GM06990 (cell line): ENCODE results near the gene TTC7B.

Experiments
- DNase-seq: peaks from one replicate; pipeline ENCODE4 v3.0.0-alpha.2; 2011; ENCODE audit not compliant: insufficient read length; ENCODE audit errors: extremely low read depth
- H3K27me3 ChIP-seq: replicated peaks from 2 replicates; pipeline ENCODE4 v1.6.0; 2011; ENCODE audit warnings: low read length; ENCODE audit not compliant: control insufficient read depth, insufficient read depth
- H3K36me3 ChIP-seq: 2 replicates; pipeline ENCODE4 v1.5.1; 2011; ENCODE audit warnings: low read length; ENCODE audit not compliant: control insufficient read depth, insufficient read depth
- H3K4me3 ChIP-seq: replicated peaks from 2 replicates; pipeline ENCODE4 v1.5.1; 2011; ENCODE audit warnings: low read depth, mild to moderate bottlenecking, control low read depth, low read length
- TF ChIP-seq, protein P1 (sequence below): IDR thresholded peaks from 2 replicates; pipeline ENCODE4 v1.5.1; 2011; ENCODE audit warnings: low read length, control low read depth, mild to moderate bottlenecking, inconsistent platforms; ENCODE audit not compliant: insufficient read depth, poor library complexity, severe bottlenecking

TTC7B gene

DNA sequence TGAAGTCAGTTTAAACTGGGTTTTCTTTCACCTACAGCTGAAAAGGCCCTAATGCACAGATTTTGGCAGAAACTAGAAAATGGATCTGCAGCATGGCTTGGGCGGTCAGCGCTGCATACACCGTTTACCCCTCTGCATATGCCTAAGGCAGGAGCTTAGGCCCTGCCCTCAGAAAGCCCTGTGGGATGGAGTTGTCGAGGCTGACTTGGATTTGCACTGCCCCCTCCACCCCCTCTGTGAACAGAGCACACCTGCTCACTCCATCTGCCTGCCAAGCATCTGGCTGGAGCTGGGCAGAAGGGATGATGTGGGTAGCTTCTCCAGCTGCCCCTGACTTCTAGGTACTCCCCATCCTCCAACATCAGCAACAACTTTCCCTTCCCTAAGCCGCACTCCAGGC lies 41.9 kb downstream of the TTC7B start:
- TF ChIP-seq, protein P1, sequence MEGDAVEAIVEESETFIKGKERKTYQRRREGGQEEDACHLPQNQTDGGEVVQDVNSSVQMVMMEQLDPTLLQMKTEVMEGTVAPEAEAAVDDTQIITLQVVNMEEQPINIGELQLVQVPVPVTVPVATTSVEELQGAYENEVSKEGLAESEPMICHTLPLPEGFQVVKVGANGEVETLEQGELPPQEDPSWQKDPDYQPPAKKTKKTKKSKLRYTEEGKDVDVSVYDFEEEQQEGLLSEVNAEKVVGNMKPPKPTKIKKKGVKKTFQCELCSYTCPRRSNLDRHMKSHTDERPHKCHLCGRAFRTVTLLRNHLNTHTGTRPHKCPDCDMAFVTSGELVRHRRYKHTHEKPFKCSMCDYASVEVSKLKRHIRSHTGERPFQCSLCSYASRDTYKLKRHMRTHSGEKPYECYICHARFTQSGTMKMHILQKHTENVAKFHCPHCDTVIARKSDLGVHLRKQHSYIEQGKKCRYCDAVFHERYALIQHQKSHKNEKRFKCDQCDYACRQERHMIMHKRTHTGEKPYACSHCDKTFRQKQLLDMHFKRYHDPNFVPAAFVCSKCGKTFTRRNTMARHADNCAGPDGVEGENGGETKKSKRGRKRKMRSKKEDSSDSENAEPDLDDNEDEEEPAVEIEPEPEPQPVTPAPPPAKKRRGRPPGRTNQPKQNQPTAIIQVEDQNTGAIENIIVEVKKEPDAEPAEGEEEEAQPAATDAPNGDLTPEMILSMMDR: no peak

DNA sequence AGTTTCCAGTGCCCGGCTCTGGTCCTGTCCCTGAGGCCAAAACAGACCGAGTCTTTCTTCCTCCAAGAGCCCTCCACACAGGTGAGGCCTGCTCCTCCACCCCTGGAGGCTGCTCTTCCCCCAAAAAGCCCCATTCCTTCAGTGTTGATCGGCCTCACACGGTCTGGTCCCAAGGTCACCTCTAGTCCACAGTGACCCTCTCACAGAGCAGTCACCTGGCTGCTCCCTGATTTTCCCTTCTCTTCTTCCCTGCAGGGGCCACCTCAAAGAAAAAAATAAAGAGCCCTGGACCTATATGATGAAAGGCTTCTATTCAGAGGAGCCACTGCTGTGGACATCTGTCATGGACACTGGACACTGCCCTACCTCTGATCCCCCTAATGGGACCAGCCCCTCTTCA lies 42.5 kb downstream of the TTC7B start:
- H3K36me3 ChIP-seq: no peaks in the 10 kb centered on the region
- H3K4me3 ChIP-seq: no peak overlapping the region
- no peaks in the 10 kb centered on the region; the same call in 1 of the 2 replicates for H3K27me3 ChIP-seq
- TF ChIP-seq, protein P1: no peak
- no peak for DNase-seq

More for the DNA sequence above, 41.9 kb downstream of the TTC7B start:
- Histone ChIP-seq H3K4me3 (no peak overlapping the region), H3K27me3 (no peaks in the 10 kb centered on the region; the same call in 1 of the 2 replicates), H3K36me3 (no peaks in the 10 kb centered on the region)
- no peak for DNase-seq

DNA sequence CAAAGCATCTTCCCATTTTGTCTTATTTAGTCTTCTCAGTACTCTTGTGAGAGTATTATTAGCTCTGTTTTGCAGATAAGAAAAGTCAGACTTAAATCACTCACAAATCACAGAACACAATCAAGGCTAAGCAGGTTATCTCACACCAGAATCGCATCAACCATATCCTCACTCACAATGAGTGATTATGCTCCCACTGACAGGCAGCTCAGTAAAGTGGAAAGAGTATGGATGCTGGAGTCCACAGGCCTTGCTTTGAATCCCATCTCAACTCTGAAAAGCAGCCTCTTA lies 43.1 kb downstream of the TTC7B start:
- H3K36me3 ChIP-seq: no peaks in the 10 kb centered on the region
- TF ChIP-seq, protein P1: no peak
- DNase-seq: no peak
- H3K27me3 ChIP-seq: no peaks in the 10 kb centered on the region; the same call in 1 of the 2 replicates
- H3K4me3 ChIP-seq: no peak overlapping the region

GRCh38 chr14:90767899-90768298 lies 48.3 kb downstream of the TTC7B start:
- DNase-seq: no peak
- H3K36me3 ChIP-seq: no peaks in the 10 kb centered on the region
- no peaks in the 10 kb centered on the region; the same call in 1 of the 2 replicates for H3K27me3 ChIP-seq
- H3K4me3 ChIP-seq: no peak overlapping the region
- TF ChIP-seq, protein P1: no peak

- no peaks in the 10 kb centered on the region; the same call in none of the 2 replicates for H3K27me3 ChIP-seq
- no peak overlapping the region for H3K4me3 ChIP-seq
- TF ChIP-seq, protein P1: peak; percentile 54
- no peak for DNase-seq
- no peaks in the 10 kb centered on the region for H3K36me3 ChIP-seq
Measured at GRCh38 chr14:90760591-90761316, 55.5 kb downstream of the TTC7B start.

- DNase-seq: no peak
- Histone ChIP-seq H3K27me3 (no peaks in the 10 kb centered on the region; the same call in none of the 2 replicates), H3K4me3 (no peak overlapping the region), H3K36me3 (no peaks in the 10 kb centered on the region)
- TF ChIP-seq, protein P1: no peak
Measured at GRCh38 chr14:90760078-90760444, 56.2 kb downstream of the TTC7B start.
